Smooth muscle cell (in vitro differentiated cells): Measurements from ENCODE around the gene PARD6B. TPM values are rescaled to one million over a fixed set of nuclear protein-coding genes. Genes with fewer than 3 reads are reported as not detected.

Source experiments
- DNase-seq: peaks from one replicate; lab custom pipeline; 2025; ENCODE audit not compliant: unreplicated experiment; lab: John Stamatoyannopoulos, UW
- H2AFZ ChIP-seq: fragments of 200-600 bp; sonication (generic); 2 replicates; pipeline ENCODE4 v1.6.0; 2016; ENCODE audit warnings: antibody characterized with exemption, low read depth, mild to moderate bottlenecking
- H3F3A ChIP-seq: fragments of 200-600 bp; sonication (generic); 2 replicates; pipeline ENCODE4 v1.6.0; 2017; ENCODE audit warnings: antibody characterized with exemption, low read depth
- H3K27ac ChIP-seq: fragments of 200-600 bp; sonication (generic); 2 replicates; pipeline ENCODE4 v1.5.1; 2016; ENCODE audit warnings: low read depth, mild to moderate bottlenecking
- H3K27me3 ChIP-seq: fragments of 200-600 bp; sonication (generic); 2 replicates; pipeline ENCODE4 v1.6.1; 2016; ENCODE audit warnings: low read depth, mild to moderate bottlenecking
- H3K36me3 ChIP-seq: fragments of 200-600 bp; sonication (generic); 2 replicates; pipeline ENCODE4 v1.5.1; 2016; ENCODE audit warnings: low read depth
- H3K4me1 ChIP-seq: fragments of 200-600 bp; sonication (generic); 2 replicates; pipeline ENCODE4 v1.5.1; 2016; ENCODE audit warnings: low read depth
- H3K4me2 ChIP-seq: fragments of 200-600 bp; sonication (generic); 2 replicates; pipeline ENCODE4 v1.6.0; 2016; ENCODE audit warnings: mild to moderate bottlenecking
- H3K4me3 ChIP-seq: fragments of 200-600 bp; sonication (generic); 2 replicates; pipeline ENCODE4 v1.5.1; 2016; ENCODE audit warnings: mild to moderate bottlenecking
- H3K79me2 ChIP-seq: fragments of 200-600 bp; sonication (generic); 2 replicates; pipeline ENCODE4 v1.6.0; 2016; ENCODE audit warnings: low read depth, mild to moderate bottlenecking
- H3K9ac ChIP-seq: fragments of 200-600 bp; sonication (generic); 2 replicates; pipeline ENCODE4 v1.6.0; 2016; ENCODE audit warnings: low read depth
- H3K9me3 ChIP-seq: fragments of 200-600 bp; sonication (generic); replicated peaks from 2 replicates; pipeline ENCODE4 v1.5.1; 2016; ENCODE audit warnings: low read depth
- H4K20me1 ChIP-seq: fragments of 200-600 bp; sonication (generic); 2 replicates; pipeline ENCODE4 v1.6.0; 2016; ENCODE audit warnings: low read depth
- WGBS: methylation state at CpG from one replicate; pipeline ENCODE4 v1.1.7; 2016; ENCODE audit warnings: low lambda C conversion rate; 5-methylcytosine and 5-hydroxymethylcytosine counted together
- polyA plus RNA-seq: library from polyadenylated mRNA; unstranded; fragments of >200 nt; fragmentation: Nextera tagmentation; extraction: Ambion mirVana; gene quantifications from 2 replicates; pipeline ENCODE4 v1.2.1, GENCODE V29; 2016
- total RNA-seq: library from RNA; depleted of rRNA; stranded (reverse); fragments of >200 nt; gene quantifications from 2 replicates; pipeline ENCODE4 v1.2.3, GENCODE V29; 2014
- TF ChIP-seq, protein P1 (sequence below): fragments of 200-600 bp; sonication (generic); IDR thresholded peaks from 2 replicates; pipeline ENCODE4 v1.5.1; 2017; ENCODE audit warnings: borderline replicate concordance, mild to moderate bottlenecking, antibody characterized with exemption; ENCODE audit not compliant: insufficient read depth, poor library complexity, severe bottlenecking

PARD6B gene
- total and polyA plus RNA-seq, 2 experiments from 2014 or later = 0.26 to 6.5 TPM

- H3K27me3 ChIP-seq = no peaks in the 10 kb centered on the region
- H3K4me2 ChIP-seq = peak overlapping the region; percentile 35
- H3K9ac ChIP-seq = no peak overlapping the region
- H3K4me1 ChIP-seq = no peaks in the 10 kb centered on the region
- no peak for DNase-seq
- no peaks in the 10 kb centered on the region for H3K36me3 ChIP-seq
- H3F3A ChIP-seq = no peaks in the 10 kb centered on the region
- no peak overlapping the region for H3K27ac ChIP-seq
- H3K9me3 ChIP-seq = no peaks in the 10 kb centered on the region
- no peaks in the 10 kb centered on the region for H3K79me2 ChIP-seq
- no peak overlapping the region for H3K4me3 ChIP-seq
- no peak overlapping the region for H2AFZ ChIP-seq
- TF ChIP-seq, protein P1, sequence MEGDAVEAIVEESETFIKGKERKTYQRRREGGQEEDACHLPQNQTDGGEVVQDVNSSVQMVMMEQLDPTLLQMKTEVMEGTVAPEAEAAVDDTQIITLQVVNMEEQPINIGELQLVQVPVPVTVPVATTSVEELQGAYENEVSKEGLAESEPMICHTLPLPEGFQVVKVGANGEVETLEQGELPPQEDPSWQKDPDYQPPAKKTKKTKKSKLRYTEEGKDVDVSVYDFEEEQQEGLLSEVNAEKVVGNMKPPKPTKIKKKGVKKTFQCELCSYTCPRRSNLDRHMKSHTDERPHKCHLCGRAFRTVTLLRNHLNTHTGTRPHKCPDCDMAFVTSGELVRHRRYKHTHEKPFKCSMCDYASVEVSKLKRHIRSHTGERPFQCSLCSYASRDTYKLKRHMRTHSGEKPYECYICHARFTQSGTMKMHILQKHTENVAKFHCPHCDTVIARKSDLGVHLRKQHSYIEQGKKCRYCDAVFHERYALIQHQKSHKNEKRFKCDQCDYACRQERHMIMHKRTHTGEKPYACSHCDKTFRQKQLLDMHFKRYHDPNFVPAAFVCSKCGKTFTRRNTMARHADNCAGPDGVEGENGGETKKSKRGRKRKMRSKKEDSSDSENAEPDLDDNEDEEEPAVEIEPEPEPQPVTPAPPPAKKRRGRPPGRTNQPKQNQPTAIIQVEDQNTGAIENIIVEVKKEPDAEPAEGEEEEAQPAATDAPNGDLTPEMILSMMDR = no peak
- WGBS = 59% methylated on average over 9 of the region's 9 CpGs
- no peaks in the 10 kb centered on the region for H4K20me1 ChIP-seq
Measured at GRCh38 chr20:50710492-50711063, 20.8 kb upstream of the PARD6B start.

GRCh38 chr20:50711113-50711825 is 20.1 kb upstream of the PARD6B start:
- Histone ChIP-seq H3K27ac (no peak overlapping the region), H2AFZ (no peak overlapping the region), H3K4me3 (no peak overlapping the region), H3F3A (no peaks in the 10 kb centered on the region), H3K9me3 (no peaks in the 10 kb centered on the region), H3K79me2 (no peaks in the 10 kb centered on the region), H3K4me2 (peak overlapping the region; percentile 35), H4K20me1 (no peaks in the 10 kb centered on the region), H3K9ac (no peak overlapping the region), H3K4me1 (no peaks in the 10 kb centered on the region), H3K36me3 (no peaks in the 10 kb centered on the region), H3K27me3 (no peaks in the 10 kb centered on the region)
- TF ChIP-seq, protein P1 = no peak
- DNase-seq = no peak
- 82% methylated on average over 13 of the region's 13 CpGs for WGBS

GRCh38 chr20:50712771-50713656 is 18.4 kb upstream of the PARD6B start:
- WGBS = 87% methylated on average over 7 of the region's 7 CpGs
- no peak overlapping the region for H3K4me3 ChIP-seq
- H3K36me3 ChIP-seq = no peaks in the 10 kb centered on the region
- H3F3A ChIP-seq = no peaks in the 10 kb centered on the region
- DNase-seq = no peak
- H3K9me3 ChIP-seq = no peaks in the 10 kb centered on the region
- H3K27me3 ChIP-seq = no peaks in the 10 kb centered on the region
- TF ChIP-seq, protein P1 = no peak
- H3K27ac ChIP-seq = no peak overlapping the region
- H3K9ac ChIP-seq = no peak overlapping the region
- no peak overlapping the region for H3K4me2 ChIP-seq
- no peaks in the 10 kb centered on the region for H3K79me2 ChIP-seq
- H2AFZ ChIP-seq = no peak overlapping the region
- H3K4me1 ChIP-seq = no peaks in the 10 kb centered on the region
- H4K20me1 ChIP-seq = no peaks in the 10 kb centered on the region
